GM10248 (cell line): ENCODE results near the gene MYLK.

Source experiments
- CTCF ChIA-PET: fragments of 300-600 bp; sonication (Branson Sonifier 250); formaldehyde crosslinking; extraction: SDS; loops from one replicate; lab custom pipeline; 2021; ENCODE audit warnings: antibody characterized with exemption; lab: Yijun Ruan, JAX
- POLR2A ChIA-PET: fragments of 350-650 bp; sonication (Branson Sonifier 250); formaldehyde crosslinking; extraction: SDS; loops from one replicate; lab custom pipeline; 2020; ENCODE audit warnings: antibody characterized with exemption; lab: Yijun Ruan, JAX
- DNase-seq: peaks from one replicate; pipeline ENCODE4 v3.0.0; 2012; ENCODE audit errors: extremely low spot score
- TF ChIP-seq, protein P1 (sequence below): IDR thresholded peaks from 2 replicates; pipeline ENCODE4 v1.5.1; 2012; ENCODE audit warnings: mild to moderate bottlenecking, low read depth; ENCODE audit errors: extremely low read depth, missing control alignments, control extremely low read depth

Gene MYLK

DNA sequence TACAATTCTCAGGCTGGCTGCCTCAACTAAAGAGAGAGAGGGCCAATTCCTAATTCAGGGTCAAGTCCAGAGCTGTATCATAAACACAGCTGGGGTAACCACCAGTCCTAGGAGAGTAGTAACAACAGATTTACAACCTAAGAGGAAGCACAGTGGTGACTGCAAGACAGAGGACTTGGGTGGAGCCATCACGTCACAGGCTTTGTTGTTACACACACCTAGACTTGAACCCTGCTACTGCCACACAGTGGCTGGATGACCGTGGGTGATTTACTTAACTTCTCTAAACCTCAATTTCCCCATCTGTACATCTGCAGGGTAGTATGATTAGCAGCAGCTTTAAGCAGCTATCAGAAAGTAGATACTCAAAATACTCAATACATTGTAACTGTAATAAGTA lies 78.6 kb downstream of the MYLK start:
- POLR2A ChIA-PET: no interaction called here
- no peak for DNase-seq
- TF ChIP-seq, protein P1, sequence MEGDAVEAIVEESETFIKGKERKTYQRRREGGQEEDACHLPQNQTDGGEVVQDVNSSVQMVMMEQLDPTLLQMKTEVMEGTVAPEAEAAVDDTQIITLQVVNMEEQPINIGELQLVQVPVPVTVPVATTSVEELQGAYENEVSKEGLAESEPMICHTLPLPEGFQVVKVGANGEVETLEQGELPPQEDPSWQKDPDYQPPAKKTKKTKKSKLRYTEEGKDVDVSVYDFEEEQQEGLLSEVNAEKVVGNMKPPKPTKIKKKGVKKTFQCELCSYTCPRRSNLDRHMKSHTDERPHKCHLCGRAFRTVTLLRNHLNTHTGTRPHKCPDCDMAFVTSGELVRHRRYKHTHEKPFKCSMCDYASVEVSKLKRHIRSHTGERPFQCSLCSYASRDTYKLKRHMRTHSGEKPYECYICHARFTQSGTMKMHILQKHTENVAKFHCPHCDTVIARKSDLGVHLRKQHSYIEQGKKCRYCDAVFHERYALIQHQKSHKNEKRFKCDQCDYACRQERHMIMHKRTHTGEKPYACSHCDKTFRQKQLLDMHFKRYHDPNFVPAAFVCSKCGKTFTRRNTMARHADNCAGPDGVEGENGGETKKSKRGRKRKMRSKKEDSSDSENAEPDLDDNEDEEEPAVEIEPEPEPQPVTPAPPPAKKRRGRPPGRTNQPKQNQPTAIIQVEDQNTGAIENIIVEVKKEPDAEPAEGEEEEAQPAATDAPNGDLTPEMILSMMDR: no peak
- CTCF ChIA-PET: no interaction called here

DNA sequence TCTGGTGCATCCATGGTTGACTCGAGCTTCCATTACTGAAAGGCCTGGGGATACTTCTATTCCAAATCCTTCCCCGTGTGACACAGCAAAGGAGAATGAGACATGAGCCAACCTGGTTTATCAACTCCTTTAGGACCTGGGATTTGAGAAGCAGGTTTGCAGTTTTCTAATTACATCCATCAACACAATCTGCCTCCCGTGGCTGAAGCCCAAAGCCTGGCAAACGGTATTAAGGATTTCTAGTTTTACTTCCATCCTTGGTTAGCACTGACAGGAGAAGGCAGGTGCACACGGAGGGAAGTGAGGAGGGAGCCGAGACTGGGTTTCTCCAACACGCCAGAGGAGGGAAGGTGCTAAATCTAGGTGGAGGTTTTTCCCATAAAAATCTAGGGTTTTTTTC lies 79.0 kb downstream of the MYLK start:
- ChIA-PET CTCF (interaction anchor here (1.4 kb wide), 1 partner anchor 11 kb away, joined by 4 read pairs; no protein-coding TSS in a partner anchor), POLR2A (no interaction called here)
- TF ChIP-seq, protein P1: no peak
- DNase-seq: no peak

DNA sequence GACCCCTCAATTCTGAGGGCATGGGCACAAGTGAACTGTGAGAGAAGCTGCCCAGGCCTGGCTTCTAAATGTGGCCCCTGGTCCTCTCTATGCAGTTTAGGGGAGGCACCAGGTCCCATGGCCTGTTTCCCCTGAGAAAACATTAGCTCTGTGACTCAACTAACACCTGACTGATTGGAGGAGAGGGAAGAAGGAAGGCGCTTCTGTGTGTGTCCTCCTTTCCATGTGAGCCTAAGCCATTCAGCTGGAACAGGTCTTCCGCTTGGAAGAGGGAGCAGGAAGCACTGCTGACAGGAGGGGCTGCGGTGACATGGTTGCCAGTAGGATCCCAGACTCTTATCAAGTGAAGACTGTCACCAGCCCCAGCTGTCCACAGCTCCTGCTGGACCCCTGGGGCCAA lies 79.5 kb downstream of the MYLK start:
- TF ChIP-seq, protein P1: no peak
- POLR2A ChIA-PET: no interaction called here
- CTCF ChIA-PET: interaction anchor here (1.4 kb wide), 1 partner anchor 11 kb away, joined by 4 read pairs; no protein-coding TSS in a partner anchor
- no peak for DNase-seq

DNA sequence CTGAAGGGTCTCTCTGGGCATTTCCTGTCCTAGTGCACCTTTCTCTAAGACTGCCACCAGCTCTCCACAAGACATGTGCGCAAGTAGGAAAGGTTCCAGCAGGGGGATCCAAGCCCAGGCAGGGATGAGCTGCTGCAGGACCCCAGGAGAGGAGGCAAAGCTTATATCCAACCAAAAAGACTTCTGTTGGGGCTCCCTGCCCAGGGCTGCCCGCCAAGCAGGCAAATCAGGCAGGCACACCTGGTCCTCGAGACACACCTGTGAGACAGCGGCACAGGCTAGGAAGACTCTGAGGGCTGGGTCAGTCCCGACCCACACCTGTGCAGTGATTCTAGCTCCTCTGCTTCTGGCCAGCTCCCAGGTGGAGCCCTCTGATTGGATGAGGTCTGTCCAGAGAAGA lies 80.6 kb downstream of the MYLK start:
- POLR2A ChIA-PET: no interaction called here
- DNase-seq: no peak
- CTCF ChIA-PET: interaction anchor here (1.4 kb wide), 1 partner anchor 12 kb away, joined by 4 read pairs; no protein-coding TSS in a partner anchor
- TF ChIP-seq, protein P1: no peak

DNA sequence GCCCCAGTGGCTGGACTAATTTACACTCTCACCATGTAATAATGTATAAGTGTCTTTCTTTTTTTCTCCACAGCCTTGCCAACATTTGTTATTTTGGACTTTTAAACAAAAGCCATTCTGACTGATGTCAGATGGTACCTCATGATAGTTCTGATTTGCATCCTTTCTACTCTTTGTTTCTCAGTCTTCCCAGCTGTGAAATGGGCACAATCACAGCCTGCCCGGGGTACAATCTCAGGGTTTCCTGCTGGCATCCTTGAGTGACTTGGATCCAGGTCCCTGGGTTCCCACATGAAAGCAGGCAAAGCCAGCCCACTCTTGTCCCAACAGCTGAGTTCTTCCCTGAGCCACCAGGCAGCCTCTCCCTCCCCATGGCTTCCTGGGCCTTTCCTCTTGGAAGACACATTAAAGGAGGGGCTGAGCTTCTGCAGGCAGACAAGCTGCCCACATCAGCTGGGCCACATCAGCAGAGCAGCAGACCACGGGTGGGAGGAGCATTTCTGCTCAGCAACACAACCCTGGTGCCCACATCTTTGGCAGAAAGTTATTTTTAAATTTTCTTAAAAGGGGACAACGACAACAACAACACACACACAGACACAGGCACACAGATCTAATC lies 82.0 kb downstream of the MYLK start:
- POLR2A ChIA-PET: no interaction called here
- CTCF ChIA-PET: interaction anchor here (1.2 kb wide), 1 partner anchor 14 kb away, joined by 3 read pairs; no protein-coding TSS in a partner anchor
- no peak for DNase-seq
- TF ChIP-seq, protein P1: no peak

DNA sequence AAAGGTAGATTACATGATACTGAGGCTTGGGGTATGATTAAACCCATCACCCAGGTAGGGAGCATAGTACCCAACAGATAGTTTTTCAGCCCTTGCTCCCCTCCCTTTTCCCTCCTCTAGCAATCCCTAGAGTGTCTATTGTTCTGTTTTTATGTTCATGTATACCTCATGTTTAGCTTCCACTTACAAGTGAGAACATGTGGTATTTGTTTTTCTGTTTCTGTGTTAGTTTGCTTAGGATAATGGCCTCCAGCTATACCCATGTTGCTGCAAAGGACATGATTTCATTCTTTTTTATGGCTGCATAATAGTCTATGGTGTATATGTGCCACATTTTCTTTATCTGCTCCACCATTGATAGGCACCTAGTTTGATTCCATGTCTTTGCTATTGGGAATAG lies 82.7 kb downstream of the MYLK start:
- TF ChIP-seq, protein P1: no peak
- ChIA-PET CTCF (interaction anchor here (1.2 kb wide), 1 partner anchor 15 kb away, joined by 3 read pairs; no protein-coding TSS in a partner anchor), POLR2A (no interaction called here)
- no peak for DNase-seq
